Mesothelial cell of epicardium (in vitro differentiated cells): ENCODE results near the gene MUTYH. TPM values are rescaled to one million over a fixed set of nuclear protein-coding genes. Genes with fewer than 3 reads are reported as not detected.

Experiments
- DNase-seq, 2 experiments: peaks; one replicate each; pipeline ENCODE4 v3.0.0; 2021; ENCODE audit warnings: low spot score in 2 of 2; ENCODE audit not compliant: unreplicated experiment in 2 of 2
- H3K27ac Mint-ChIP-seq: 2 replicates; pipeline ENCODE4 v1.8.0; 2021; ENCODE audit warnings: mixed read lengths
- H3K27me3 Mint-ChIP-seq: 2 replicates; pipeline ENCODE4 v1.8.0; 2021; ENCODE audit warnings: low read depth, mixed read lengths
- H3K36me3 Mint-ChIP-seq: 2 replicates; pipeline ENCODE4 v1.8.0; 2021; ENCODE audit warnings: mixed read lengths
- H3K4me1 Mint-ChIP-seq: 2 replicates; pipeline ENCODE4 v1.8.0; 2021; ENCODE audit warnings: mixed read lengths
- H3K4me3 Mint-ChIP-seq: 2 replicates; pipeline ENCODE4 v1.8.0; 2021; ENCODE audit warnings: mild to moderate bottlenecking, moderate library complexity, mixed read lengths
- H3K9me3 Mint-ChIP-seq: 2 replicates; pipeline ENCODE4 v1.8.0; 2021; ENCODE audit warnings: mixed read lengths
- total RNA-seq: library from RNA; stranded (reverse); gene quantifications from 3 replicates; pipeline ENCODE4 v1.2.1, GENCODE V29; 2021
- TF ChIP-seq, protein P1 (sequence below): fragments of 200-600 bp; sonication (generic); IDR thresholded peaks from one replicate; pipeline ENCODE4 v1.5.0; 2021; ENCODE audit warnings: antibody characterized with exemption; ENCODE audit not compliant: unreplicated experiment

Gene MUTYH
- total RNA-seq, 1 donor from 2014 or later: 43.0 TPM

DNA sequence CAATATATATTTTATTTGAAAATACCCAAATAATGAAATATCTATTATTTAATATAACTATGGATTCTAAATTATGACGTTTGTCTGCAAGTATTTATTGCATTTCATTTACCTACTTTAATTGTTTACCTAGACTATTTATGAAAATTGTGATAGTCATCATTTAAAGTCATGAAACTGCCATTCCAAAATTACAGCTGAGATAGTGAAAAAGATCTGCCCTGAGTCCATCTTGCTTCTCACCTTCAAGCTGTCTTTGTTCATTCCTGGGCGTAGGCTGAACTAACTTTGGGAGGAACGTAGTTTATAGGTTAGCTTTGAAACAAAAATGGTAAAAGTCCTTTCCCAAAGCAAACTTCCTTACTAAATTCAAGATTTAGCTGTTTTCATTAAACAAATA is 26.0 kb downstream of the MUTYH start:
- TF ChIP-seq, protein P1, sequence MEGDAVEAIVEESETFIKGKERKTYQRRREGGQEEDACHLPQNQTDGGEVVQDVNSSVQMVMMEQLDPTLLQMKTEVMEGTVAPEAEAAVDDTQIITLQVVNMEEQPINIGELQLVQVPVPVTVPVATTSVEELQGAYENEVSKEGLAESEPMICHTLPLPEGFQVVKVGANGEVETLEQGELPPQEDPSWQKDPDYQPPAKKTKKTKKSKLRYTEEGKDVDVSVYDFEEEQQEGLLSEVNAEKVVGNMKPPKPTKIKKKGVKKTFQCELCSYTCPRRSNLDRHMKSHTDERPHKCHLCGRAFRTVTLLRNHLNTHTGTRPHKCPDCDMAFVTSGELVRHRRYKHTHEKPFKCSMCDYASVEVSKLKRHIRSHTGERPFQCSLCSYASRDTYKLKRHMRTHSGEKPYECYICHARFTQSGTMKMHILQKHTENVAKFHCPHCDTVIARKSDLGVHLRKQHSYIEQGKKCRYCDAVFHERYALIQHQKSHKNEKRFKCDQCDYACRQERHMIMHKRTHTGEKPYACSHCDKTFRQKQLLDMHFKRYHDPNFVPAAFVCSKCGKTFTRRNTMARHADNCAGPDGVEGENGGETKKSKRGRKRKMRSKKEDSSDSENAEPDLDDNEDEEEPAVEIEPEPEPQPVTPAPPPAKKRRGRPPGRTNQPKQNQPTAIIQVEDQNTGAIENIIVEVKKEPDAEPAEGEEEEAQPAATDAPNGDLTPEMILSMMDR: no peak
- Mint-ChIP-seq H3K27ac (no peak overlapping the region), H3K4me3 (no peak overlapping the region), H3K9me3 (no peaks in the 10 kb centered on the region), H3K27me3 (no peaks in the 10 kb centered on the region), H3K36me3 (no peaks in the 10 kb centered on the region), H3K4me1 (no peaks in the 10 kb centered on the region)
- no peak for DNase-seq

DNA sequence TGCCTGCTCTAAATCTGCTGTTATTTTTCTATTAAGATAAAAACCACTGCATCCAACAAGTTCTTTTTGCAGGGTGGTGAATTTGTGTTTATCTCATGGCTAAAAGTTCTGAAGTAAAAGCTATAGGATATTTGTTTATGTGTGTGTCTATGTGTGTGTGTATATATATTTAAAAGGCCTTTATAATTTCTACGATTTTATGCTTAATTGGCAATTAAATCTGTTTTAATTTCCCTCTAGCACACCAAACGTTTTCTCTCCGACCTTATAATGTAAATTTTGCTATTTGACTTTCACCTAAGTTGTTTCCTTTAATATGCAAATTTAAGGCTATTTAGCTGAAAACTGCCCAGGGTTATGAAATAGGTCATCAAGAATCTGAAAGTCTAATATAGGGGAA is 33.3 kb downstream of the MUTYH start:
- no peak for DNase-seq
- no peaks in the 10 kb centered on the region for H3K9me3 Mint-ChIP-seq
- H3K27me3 Mint-ChIP-seq: no peaks in the 10 kb centered on the region
- H3K27ac Mint-ChIP-seq: no peak overlapping the region
- H3K4me1 Mint-ChIP-seq: peaks cover 15% of the 10 kb centered on the region
- H3K4me3 Mint-ChIP-seq: no peak overlapping the region
- TF ChIP-seq, protein P1: no peak
- H3K36me3 Mint-ChIP-seq: no peaks in the 10 kb centered on the region

DNA sequence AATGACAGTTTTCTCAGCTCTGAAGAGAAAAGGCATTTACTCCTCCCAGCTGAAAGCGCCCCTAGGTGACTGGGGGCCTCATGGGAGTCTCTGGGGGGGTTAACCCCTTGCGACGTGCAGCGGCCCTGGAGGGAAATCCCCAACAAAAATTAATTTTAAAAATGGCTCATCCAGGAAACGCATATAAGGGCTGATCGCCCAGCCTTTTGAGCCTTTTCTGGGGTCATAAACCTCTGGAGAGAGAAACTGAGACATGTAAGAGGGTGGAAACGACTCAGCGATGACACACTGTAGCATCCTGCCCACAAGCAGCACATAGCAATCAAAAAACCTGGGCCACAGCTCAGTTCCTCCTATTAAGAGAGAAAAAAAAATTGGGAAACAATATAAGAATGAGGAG is 33.9 kb downstream of the MUTYH start:
- TF ChIP-seq, protein P1: no peak
- H3K27me3 Mint-ChIP-seq: no peaks in the 10 kb centered on the region
- DNase-seq: no peak
- H3K9me3 Mint-ChIP-seq: no peaks in the 10 kb centered on the region
- H3K4me3 Mint-ChIP-seq: no peak overlapping the region
- H3K4me1 Mint-ChIP-seq: peaks cover 15% of the 10 kb centered on the region
- no peak overlapping the region for H3K27ac Mint-ChIP-seq
- no peaks in the 10 kb centered on the region for H3K36me3 Mint-ChIP-seq

DNA sequence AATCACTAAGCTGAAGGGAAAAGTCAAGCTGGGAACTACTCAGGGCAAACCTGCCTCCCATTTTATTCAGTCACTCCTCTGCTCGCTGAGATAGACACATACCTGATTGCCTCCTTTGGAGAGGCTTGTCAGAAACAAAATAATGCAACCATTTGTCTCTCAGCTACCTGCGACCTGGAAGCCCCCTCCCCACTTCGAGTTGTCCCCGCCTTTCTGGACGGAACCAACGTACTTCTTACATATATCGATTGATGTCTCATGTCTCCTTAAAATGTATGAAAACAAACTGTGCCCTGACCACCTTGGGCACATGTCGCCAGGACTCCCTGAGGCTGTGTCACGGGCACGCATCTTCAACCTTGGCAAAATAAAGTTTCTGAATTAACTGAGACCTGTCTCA is 35.0 kb downstream of the MUTYH start:
- H3K9me3 Mint-ChIP-seq: no peaks in the 10 kb centered on the region
- H3K4me1 Mint-ChIP-seq: peaks cover 15% of the 10 kb centered on the region
- H3K36me3 Mint-ChIP-seq: no peaks in the 10 kb centered on the region
- no peak for DNase-seq
- peak overlapping the region; percentile 26 for H3K27ac Mint-ChIP-seq
- TF ChIP-seq, protein P1: no peak
- H3K27me3 Mint-ChIP-seq: no peaks in the 10 kb centered on the region
- H3K4me3 Mint-ChIP-seq: peak overlapping the region; percentile 86

DNA sequence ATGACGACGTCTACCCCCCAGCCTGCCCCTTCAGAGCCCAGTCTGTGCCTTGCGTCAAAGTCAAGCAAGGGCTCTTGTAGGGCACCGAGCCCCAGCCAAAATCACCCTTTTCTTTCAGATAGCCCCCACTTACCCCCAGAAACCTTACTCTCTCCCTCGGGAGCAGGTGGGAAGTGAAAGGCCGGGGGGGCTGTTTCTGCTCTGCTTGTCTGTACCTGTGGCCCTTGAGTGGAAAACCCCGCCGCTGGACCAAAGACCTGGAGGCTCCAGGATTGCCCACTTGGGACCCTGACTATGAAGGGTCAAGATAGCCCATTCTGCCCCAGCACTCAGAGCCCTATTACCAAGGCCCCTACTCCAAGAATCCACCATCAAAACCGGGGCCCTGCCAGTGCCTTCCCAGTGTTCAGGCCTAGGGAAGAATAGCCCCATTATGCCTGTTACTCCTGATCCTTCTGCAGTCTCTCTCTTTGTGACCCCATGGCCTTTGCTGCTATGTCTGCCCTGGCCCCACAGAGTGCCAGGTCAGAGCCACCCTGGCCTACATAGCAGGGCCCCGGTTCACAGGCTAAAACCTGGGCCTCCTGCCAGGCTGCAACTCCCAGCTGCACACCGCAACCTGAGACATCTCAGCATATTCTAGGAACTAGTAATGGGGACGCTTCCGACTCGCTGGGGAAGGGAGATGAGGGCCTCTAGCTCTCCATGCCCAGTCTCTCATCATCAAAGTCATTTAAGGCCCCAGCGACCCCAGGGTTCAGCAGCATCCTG is 35.7 kb downstream of the MUTYH start:
- DNase-seq: no peak
- Mint-ChIP-seq H3K27me3 (no peaks in the 10 kb centered on the region), H3K36me3 (no peaks in the 10 kb centered on the region), H3K27ac (peak overlapping the region; percentile 97), H3K9me3 (no peaks in the 10 kb centered on the region), H3K4me1 (peaks cover 15% of the 10 kb centered on the region), H3K4me3 (peak overlapping the region; percentile 86)
- TF ChIP-seq, protein P1: no peak
